SHP77 treated with DMSO at 0.1 percent for 48 hours (cell line): ENCODE data around the gene SLC47A1.
A peak's percentile ranks its signal among the peaks of the same experiment; 100 is the strongest.
"Not testable (repeated sequence)": the region's sequence is repeated elsewhere in the genome, so short reads cannot be mapped to it uniquely, and the experiment has no call there.

ENCODE experiments used
- DNase-seq: peaks from one replicate; lab custom pipeline; 2025; lab: John Stamatoyannopoulos, UW

The SLC47A1 gene

GRCh38 chr17:19533718-19534561 is at the start of gene SLC47A1:
Gene SLC47A1, plus strand, starts transcription at chr17:19533854. Its CDS starts 86 bp downstream, at chr17:19533940.
- no peak for DNase-seq

DNA sequence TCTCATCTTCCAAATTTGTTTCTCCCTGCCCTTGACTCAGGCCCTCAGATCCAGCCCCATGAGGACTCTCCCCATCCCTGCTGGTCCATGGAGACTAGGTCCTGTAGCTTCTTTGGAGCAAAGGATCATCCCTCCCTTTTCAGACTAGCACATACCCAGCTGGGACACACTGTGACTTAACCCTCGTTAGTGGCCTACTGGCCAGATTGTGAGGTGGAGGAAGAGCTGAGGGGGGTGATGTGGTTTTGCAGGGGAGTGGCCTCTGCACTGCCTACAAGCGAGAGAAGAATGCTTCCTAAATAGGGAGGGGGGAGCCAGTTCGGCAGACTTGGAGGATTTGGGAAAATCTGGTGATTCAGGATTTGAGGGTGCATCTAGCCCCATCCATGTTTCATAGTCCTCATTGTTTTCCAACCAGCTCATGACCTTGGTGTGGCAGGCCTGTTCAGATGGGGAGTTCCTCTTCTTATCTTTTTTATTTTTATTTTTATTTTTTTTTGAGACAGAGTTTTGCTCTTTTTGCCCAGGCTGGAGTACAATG is 47.8 kb upstream of the SLC47A1 start:
- no peak for DNase-seq

DNA sequence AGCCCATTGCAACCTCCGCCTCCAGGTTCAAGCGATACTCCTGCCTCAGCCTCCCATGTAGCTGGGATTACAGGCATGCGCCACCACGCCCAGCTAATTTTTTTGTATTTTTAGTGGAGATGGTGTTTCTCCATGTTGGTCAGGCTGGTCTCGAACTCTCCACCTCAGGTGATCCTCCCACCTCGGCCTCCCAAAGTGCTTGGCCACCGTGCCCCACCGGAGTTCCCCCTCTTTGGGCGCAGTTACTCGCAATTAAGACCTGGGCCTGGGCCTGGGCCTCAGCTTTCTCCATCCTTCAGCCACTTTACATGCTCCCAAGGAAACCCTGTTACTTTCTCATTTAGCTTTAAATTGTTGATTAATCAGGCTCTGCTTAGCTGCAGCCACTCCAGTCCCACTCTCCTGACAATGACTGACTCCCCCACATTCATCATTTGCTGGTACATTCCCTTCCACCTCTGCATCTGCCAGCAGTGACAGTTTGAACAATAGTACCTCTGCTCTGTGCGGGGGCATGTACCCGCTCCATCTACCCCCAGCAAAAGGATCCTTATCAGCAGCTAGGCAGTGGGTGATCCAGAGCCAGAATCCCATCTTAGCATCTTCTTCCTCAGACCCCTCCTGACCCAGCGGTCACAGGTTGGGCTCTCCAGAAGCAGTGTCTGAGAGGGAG is 47.2 kb upstream of the SLC47A1 start:
- no peak for DNase-seq

GRCh38 chr17:19487024-19487600 is 46.5 kb upstream of the SLC47A1 start:
- no peak for DNase-seq

DNA sequence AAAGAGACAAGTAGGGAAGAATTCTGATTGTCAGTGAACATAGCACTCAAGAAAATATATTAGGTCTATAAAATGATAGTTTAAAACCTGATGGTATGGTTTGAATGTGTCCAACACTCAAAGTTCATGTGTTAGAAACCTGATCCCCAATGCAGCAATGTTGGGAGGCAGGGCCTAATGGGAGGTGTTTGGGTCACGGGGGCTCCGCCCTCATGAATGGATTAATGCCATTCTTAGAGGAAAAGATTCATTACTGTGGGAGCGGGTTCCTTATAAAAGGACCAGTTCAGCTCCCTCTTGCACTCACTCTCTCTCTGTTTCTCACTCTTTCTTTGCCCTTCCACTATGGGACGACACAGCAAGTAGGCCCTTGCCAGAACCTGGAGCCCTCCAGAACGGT is 41.5 kb upstream of the SLC47A1 start:
- DNase-seq = no peak

- DNase-seq = no peak
These were observed 38.5 kb upstream of the SLC47A1 start for GRCh38 chr17:19494961-19495806.

DNA sequence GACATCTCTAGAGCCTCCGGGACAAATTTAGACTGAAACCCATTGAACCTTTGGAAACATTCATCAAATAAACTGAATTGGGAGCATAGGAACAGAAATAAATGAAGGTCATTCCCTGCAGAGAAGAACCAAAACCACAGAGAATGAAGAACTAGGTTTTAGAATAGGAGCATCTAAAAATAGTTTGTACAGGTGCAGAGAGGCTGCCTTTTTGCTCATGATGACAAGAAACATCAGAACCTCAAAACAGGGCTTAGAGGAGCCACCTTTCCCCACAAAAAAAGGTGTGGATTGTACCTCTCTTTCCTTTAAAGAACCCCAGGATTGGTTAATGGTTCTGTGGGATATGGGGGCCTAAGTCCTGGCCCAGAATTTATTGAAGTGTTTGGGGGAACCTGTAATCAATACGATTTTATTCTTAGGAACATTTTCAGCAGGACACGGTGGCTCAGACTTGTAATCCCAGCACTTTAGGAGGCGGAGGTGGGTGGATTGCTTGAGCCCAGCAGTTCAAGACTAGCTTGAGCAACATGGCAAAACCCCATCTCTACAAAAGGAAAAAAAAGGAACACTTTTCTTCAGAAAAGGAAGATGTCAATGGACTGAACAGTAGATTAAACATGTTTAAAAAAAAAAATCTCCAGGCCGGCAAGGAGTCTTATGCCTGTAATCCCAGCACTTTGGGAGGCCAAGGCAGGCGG is 37.7 kb upstream of the SLC47A1 start:
- DNase-seq = no peak

DNA sequence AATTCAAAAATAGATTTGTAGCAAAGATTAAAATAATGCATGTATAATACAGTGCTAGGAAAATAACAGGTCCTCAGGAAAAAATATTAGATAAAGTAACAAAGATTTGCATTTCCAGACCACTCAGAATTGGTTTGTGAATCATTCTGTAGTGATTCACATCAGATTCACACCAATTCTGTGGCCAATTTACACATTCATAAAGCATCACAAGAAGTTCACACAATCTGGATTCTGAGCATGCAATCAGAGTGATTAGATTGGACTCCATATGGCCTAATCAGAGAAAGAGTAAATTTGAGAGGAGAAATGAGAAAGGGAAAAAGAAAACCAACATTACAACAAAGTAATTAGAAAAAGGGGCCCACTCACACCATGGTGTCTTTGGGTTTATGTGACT is 36.0 kb upstream of the SLC47A1 start:
- DNase-seq = no peak

DNA sequence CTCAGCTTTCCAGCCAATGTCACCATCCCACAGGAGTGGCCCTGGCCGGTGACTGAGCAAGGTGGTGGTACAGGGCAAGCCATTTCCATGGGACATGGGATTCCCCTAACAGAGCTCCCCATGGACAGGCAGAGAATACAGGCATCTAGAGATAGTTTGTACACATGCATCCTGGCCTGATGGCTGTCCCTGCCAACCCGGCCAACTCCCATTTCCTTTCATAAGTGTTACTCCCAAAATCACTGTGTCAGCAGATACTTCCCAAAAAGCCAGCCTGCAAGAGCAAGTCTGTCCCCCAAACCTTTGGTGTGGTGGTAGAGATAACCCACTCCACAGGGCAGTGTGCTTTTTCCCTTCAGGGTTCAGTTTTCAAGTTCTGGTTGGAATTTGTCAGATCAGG is 32.4 kb upstream of the SLC47A1 start:
- no peak for DNase-seq

GRCh38 chr17:19502517-19502916 is 31.1 kb upstream of the SLC47A1 start:
- no peak for DNase-seq

- DNase-seq = not testable (repeated sequence)
These were observed 28.1 kb upstream of the SLC47A1 start for GRCh38 chr17:19505561-19505960.

DNA sequence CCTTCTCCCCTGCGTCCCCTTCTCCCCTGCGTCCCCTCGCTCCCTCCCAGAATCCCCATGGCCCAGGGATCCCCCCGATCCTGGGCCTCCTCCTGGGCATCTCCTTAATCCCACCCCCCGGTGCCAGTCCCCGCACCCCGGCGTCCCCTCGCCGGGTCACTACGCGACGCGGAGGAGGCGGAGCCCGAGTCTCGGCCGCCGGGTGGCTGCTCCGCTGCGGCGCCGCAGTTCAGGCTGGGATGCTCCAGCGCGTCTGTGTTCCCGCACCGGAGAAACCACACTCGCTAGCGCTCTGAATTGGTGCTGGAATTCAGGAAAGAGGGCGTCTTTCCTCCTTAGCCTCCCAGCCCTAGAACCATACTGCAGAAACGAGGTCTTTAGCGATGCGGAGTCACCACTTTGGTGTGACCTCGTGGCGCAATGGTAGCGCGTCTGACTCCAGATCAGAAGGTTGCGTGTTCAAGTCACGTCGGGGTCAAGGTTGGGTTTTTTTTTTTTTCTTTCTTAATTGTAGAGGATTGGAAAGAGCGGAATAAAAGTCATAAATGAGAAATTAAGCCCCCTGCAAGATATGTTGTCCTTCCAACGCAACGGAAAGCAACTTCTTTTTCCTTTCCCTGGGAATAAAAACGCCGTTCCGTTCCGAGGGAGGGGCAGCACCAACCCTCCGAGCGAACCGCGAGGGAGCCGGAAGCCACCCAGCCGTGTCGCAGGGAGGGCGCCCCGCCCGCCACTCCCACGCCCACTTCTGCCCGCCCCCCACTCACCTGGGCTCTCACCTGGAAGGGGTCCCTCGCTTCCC is 25.7 kb upstream of the SLC47A1 start:
- peak; percentile 90 for DNase-seq

- DNase-seq = peak; percentile 68
These were observed 25.1 kb upstream of the SLC47A1 start for GRCh38 chr17:19508577-19508867.

DNA sequence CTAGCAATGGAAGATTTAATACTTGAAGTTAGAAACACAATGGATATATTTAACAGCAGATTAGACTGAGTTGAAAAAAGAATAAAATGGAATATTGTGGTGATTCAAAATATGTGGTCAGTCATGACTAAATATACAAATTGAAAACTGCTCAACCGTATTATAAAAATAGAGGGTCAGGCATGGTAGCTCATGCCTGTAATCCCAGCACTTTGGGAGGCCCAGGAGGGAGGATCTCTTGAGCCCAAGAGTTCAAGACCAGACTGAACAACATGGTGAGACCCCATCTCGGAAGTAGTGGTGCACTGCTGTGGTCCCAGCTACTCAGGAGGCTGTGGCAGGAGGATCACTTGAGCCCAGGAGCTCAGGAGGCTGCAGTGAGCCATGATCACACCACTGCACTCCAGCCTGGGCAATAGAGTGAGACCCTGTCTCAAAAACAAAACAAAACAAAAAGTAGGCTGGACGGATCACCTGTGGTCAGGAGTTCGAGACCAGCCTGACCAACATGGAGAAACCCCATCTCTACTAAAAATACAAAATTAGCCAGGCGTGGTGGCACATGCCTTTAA is 24.3 kb upstream of the SLC47A1 start:
- DNase-seq = not testable (repeated sequence)

DNA sequence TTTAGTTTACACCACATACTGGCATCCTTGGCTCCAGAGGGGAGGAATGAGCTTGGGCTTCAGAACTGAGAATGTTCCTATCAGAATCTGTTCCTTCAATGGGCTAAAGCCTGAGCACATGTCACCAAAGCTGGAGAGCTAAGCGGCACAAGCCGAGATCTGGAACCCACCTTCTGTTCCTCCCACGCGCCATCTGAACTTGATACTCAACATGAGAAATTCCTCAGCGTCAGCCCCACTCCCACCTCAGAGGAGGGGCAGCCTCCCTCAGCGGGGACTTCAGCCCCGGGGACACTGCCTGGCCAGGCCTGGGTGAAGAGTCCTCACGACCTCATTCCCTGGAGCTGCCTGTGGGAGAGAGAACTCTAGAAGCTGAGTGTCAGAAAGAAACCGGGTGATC is 22.8 kb upstream of the SLC47A1 start:
- no peak for DNase-seq

DNA sequence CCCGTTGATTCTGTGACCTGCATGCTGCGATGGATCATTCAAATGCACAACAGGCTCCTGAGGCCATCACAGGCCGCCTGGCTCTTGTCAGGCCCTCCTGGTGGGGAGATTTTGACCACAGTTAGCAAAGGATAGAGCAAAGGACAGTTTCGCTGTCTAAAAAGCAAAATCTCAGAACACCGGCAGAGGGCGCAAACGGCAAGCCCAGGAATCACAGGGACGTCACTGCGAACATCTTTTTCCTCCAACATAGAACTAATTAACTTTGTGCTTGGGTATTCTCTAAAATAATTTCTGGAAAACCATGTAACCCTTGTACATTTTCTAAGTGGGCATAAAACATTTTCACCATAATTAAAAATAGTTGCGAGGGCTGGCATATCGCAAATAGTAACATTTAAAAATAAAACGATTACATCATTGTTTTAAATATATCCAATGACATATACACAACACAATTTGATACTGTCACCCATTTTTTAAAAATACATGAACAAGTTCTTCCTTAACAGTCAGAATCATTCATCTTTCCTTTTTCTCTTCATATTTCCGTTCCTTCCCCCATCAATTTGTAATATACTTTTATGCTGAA is 19.7 kb upstream of the SLC47A1 start:
- peak; percentile 72 for DNase-seq

- DNase-seq = no peak
These were observed 16.0 kb upstream of the SLC47A1 start for GRCh38 chr17:19517699-19518098.

GRCh38 chr17:19519388-19520291 is 14.0 kb upstream of the SLC47A1 start:
- not testable (repeated sequence) for DNase-seq

GRCh38 chr17:19520641-19521040 is 13.0 kb upstream of the SLC47A1 start:
- DNase-seq = no peak
